Esophagus squamous epithelium (tissue), 5 donors: ENCODE data around the gene TMEM266. TPM values are rescaled to one million over a fixed set of nuclear protein-coding genes. Genes with fewer than 3 reads are reported as not detected.

ENCODE experiments used
- DNase-seq: peaks from one replicate; lab custom pipeline; 2025; lab: John Stamatoyannopoulos, UW
- H3K27ac ChIP-seq, 4 donors: fragments of 200-600 bp; sonication (generic); one replicate each; pipeline ENCODE4 v1.5.1; 2016 to 2019; ENCODE audit warnings: mild to moderate bottlenecking in 1 of 4
- H3K27me3 ChIP-seq, 4 donors: fragments of 200-600 bp; sonication (generic); 1 replicate in 3 of 4; 2 replicates in 1 of 4; pipeline versions ENCODE4 v1.5.1 to v1.6.0; 2017 to 2021; ENCODE audit warnings: antibody characterized with exemption in 1 of 4
- H3K36me3 ChIP-seq, 3 donors: fragments of 200-600 bp; sonication (generic); one replicate each; pipeline ENCODE4 v1.5.1; 2016 to 2019
- H3K4me1 ChIP-seq, 3 donors: fragments of 200-600 bp; sonication (generic); one replicate each; pipeline ENCODE4 v1.5.1; 2017 to 2019
- H3K4me3 ChIP-seq, 4 donors: fragments of 200-600 bp; sonication (generic); 1 replicate in 3 of 4; 2 replicates in 1 of 4; pipeline ENCODE4 v1.5.1; 2016 to 2019; ENCODE audit warnings: mild to moderate bottlenecking in 2 of 4, moderate library complexity in 1 of 4
- H3K9me3 ChIP-seq, 3 donors: fragments of 200-600 bp; sonication (generic); one replicate each; pipeline ENCODE4 v1.5.1; 2016 to 2019
- CTCF ChIP-seq, 6 experiments: fragments of 450-650 bp in 4 of 6; fragments of 200-600 bp in 2 of 6; sonication (generic) in 2 of 6; IDR thresholded peaks; one replicate each; pipeline ENCODE4 v1.5.1; 2016 to 2019; ENCODE audit warnings: antibody characterized with exemption in 6 of 6, mild to moderate bottlenecking in 4 of 6, moderate library complexity in 4 of 6
- POLR2A ChIP-seq, 4 donors: fragments of 450-650 bp; IDR thresholded peaks; one replicate each; pipeline ENCODE4 v1.6.1; 2017; ENCODE audit warnings: antibody characterized with exemption in 4 of 4, mild to moderate bottlenecking in 4 of 4, moderate library complexity in 3 of 4
- WGBS, 2 donors: methylation state at CpG; one replicate each; pipeline ENCODE4 v1.1.5; 2018; 5-methylcytosine and 5-hydroxymethylcytosine counted together
- intact Hi-C: fragments of 100-400 bp; cut with DNase I; formaldehyde crosslinking; loops from one replicate; pipeline ENCODE4 v1.15.0; 2022
- total RNA-seq, 4 donors: library from RNA; depleted of rRNA; stranded (reverse); fragments of >200 nt; gene quantifications; one replicate each; pipeline ENCODE4 v1.1.0, GENCODE V29; 2016
- donor health status: DM: yes; HTN: yes; CAD: no.

The TMEM266 gene
- total RNA-seq, 4 donors from 2014 or later = 0.19 to 0.79 (median 0.29) TPM; not detected in 1

GRCh38 chr15:76024021-76024768, 35.6 kb upstream of the TMEM266 start:
- intact Hi-C loops = no loop called here

GRCh38 chr15:76032046-76032445, 27.7 kb upstream of the TMEM266 start:
- TF ChIP-seq POLR2A (IDR thresholded peaks at IDR 0.05) = no peak
- TF ChIP-seq CTCF (IDR thresholded peaks at IDR 0.05) = no peak
- Histone ChIP-seq H3K27me3 (no peaks in the 10 kb centered on the region), H3K4me3 (no peak overlapping the region), H3K4me1 (peaks cover 0 to 3% (median 0%) of the 10 kb centered on the region in 3 donors), H3K36me3 (no peaks in the 10 kb centered on the region), H3K27ac (no peak overlapping the region), H3K9me3 (no peaks in the 10 kb centered on the region)
- intact Hi-C loops = no loop called here
- no peak for DNase-seq
- WGBS, 2 donors = 78 to 83% methylated on average over 1 of the region's 1 CpG

More at GRCh38 chr15:76024021-76024768, 35.6 kb upstream of the TMEM266 start:
- no peak overlapping the region for H3K27ac ChIP-seq
- TF ChIP-seq POLR2A (IDR thresholded peaks at IDR 0.05) (no peak), CTCF (IDR thresholded peaks at IDR 0.05) (no peak)
- H3K36me3 ChIP-seq = no peaks in the 10 kb centered on the region
- H3K4me3 ChIP-seq = no peak overlapping the region
- H3K4me1 ChIP-seq = no peaks in the 10 kb centered on the region
- 84 to 100% methylated on average over 2 of the region's 4 CpGs for WGBS, 2 donors
- H3K9me3 ChIP-seq = peaks cover 0 to 12% (median 12%) of the 10 kb centered on the region in 3 donors
- H3K27me3 ChIP-seq = peaks cover 0 to 7% (median 0%) of the 10 kb centered on the region in 4 donors
- no peak for DNase-seq

- Histone ChIP-seq H3K27me3 (peaks cover 0 to 3% (median 0%) of the 10 kb centered on the region in 4 donors), H3K36me3 (no peaks in the 10 kb centered on the region), H3K4me1 (peaks cover 8 to 17% (median 10%) of the 10 kb centered on the region in 3 donors), H3K27ac (no peak overlapping the region), H3K4me3 (no peak overlapping the region), H3K9me3 (no peaks in the 10 kb centered on the region)
- DNase-seq = no peak
- WGBS, 2 donors = 81 to 100% methylated on average over 1 of the region's 1 CpG
- TF ChIP-seq CTCF (IDR thresholded peaks at IDR 0.05) (no peak), POLR2A (IDR thresholded peaks at IDR 0.05) (no peak)
- intact Hi-C loops = no loop called here
These were observed 26.3 kb upstream of the TMEM266 start for GRCh38 chr15:76033438-76033837.

DNA sequence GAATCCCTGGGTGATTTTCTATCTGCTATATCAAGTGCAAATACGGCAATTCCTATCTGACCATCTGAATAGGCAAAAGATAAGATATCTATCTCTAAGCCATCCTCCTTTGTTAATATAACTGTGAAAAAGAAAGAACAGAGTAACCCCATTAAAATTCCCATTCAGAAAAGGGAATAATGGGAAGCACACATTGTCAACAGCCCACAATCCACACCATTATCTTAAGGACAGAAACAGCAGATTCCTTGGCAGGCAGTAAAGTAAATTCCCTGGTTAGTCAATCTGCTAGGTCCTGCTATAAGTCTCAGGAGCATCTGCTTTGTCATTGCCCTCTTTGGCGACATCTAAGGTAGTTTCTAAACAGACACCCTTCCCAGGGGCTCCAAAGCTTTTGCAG, 25.7 kb upstream of the TMEM266 start:
- intact Hi-C loops = no loop called here
- TF ChIP-seq POLR2A (IDR thresholded peaks at IDR 0.05) = no peak
- TF ChIP-seq CTCF (IDR thresholded peaks at IDR 0.05) = no peak
- WGBS, 2 donors = 86 to 90% methylated on average over 2 of the region's 2 CpGs
- Histone ChIP-seq H3K27ac (no peak overlapping the region), H3K36me3 (no peaks in the 10 kb centered on the region), H3K4me1 (peaks cover 8 to 23% (median 10%) of the 10 kb centered on the region in 3 donors), H3K27me3 (peaks cover 0 to 10% (median 0%) of the 10 kb centered on the region in 4 donors), H3K4me3 (no peak overlapping the region), H3K9me3 (no peaks in the 10 kb centered on the region)
- no peak for DNase-seq

DNA sequence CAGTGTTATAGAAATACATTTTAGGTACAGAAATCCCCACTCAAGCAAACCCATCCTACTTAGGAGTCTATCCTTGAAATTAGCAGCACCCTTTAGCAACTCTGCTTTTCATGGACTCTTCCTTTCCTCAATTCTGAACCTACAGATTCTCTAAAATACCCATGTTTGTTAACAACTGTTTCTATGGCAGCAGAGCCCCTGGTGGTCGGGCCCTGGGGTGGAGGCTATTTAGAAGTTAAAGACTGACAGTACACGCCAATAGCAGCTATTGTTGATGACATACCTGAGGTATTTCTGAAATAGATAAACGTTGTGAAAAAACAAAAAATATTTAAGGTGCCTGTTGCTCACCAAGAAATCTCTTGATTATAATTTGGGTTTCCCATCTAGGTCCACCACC, 24.2 kb upstream of the TMEM266 start:
- Histone ChIP-seq H3K9me3 (peaks cover 0 to 9% (median 4%) of the 10 kb centered on the region in 3 donors), H3K36me3 (no peaks in the 10 kb centered on the region), H3K27ac (no peak overlapping the region), H3K4me1 (peaks cover 8 to 24% (median 10%) of the 10 kb centered on the region in 3 donors), H3K4me3 (no peak overlapping the region), H3K27me3 (peaks cover 0 to 12% (median 0%) of the 10 kb centered on the region in 4 donors)
- intact Hi-C loops = no loop called here
- 28 to 41% methylated on average over 3 of the region's 3 CpGs for WGBS, 2 donors
- TF ChIP-seq POLR2A (IDR thresholded peaks at IDR 0.05) = no peak
- no peak for TF ChIP-seq CTCF (IDR thresholded peaks at IDR 0.05)
- DNase-seq = no peak
